ENCODE data around the gene KCNMA1.

The KCNMA1 gene

DNA sequence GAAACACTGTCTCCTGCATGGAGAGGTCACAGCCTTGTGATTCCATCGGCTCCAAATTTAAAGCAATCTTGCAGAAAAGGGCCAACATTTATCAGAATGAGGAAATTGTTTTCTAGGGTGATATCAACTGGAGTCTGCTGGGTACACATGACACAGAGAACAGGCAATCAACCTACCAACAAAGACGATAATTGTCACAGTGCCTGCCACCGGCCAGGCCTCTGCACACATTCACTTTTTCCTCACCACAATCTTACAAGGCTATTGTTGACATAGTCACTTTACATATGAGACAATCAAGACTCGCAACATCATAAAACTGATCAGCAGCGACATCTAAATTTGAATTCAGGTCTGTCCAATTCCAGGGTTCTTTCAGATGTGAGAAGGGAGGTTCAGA, 189.4 kb downstream of the KCNMA1 start:
- Histone ChIP-seq H3K4me3 (IDR thresholded peaks at IDR 0.05; ENCODE audit: insufficient read depth, low read depth, low read length) (no peak overlapping the region), H3K4me2 (no peak overlapping the region), H3K27me3 (ENCODE audit: insufficient read depth, low read depth) (no peaks in the 10 kb centered on the region), H3K9ac (no peak overlapping the region), H2AFZ (ENCODE audit: low read depth) (no peak overlapping the region), H3K36me3 (ENCODE audit: insufficient read depth) (no peaks in the 10 kb centered on the region), H3K4me1 (ENCODE audit: low read depth, poor library complexity, severe bottlenecking) (no peaks in the 10 kb centered on the region), H4K20me1 (ENCODE audit: insufficient read depth) (no peaks in the 10 kb centered on the region), H3K79me2 (ENCODE audit: insufficient read depth, low read depth) (no peaks in the 10 kb centered on the region), H3K27ac (no peak overlapping the region)
- TF ChIP-seq, protein P1, sequence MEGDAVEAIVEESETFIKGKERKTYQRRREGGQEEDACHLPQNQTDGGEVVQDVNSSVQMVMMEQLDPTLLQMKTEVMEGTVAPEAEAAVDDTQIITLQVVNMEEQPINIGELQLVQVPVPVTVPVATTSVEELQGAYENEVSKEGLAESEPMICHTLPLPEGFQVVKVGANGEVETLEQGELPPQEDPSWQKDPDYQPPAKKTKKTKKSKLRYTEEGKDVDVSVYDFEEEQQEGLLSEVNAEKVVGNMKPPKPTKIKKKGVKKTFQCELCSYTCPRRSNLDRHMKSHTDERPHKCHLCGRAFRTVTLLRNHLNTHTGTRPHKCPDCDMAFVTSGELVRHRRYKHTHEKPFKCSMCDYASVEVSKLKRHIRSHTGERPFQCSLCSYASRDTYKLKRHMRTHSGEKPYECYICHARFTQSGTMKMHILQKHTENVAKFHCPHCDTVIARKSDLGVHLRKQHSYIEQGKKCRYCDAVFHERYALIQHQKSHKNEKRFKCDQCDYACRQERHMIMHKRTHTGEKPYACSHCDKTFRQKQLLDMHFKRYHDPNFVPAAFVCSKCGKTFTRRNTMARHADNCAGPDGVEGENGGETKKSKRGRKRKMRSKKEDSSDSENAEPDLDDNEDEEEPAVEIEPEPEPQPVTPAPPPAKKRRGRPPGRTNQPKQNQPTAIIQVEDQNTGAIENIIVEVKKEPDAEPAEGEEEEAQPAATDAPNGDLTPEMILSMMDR (conservative IDR thresholded peaks at IDR 0.05; ENCODE audit: low read depth, low read length), result no peak

DNA sequence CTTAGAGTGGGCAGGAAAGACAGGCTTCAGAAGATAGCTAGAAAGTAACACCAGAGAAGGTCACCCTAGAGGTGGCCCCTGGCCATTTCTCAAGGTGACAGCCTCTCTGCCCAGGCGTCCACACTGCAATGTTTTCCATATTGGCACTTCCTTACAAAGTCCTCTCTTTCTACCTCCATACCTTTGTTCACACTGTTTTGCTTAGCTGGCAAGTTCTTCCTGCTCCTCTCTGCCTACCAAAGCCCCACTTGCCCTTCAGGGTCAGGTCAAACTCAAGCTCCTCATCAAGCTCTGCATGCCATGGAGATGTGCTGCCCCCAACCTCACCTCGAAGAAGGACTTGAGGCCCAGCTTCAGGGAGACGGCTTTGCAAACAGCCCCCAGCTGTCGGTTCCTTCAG, 190.9 kb downstream of the KCNMA1 start:
- Histone ChIP-seq H2AFZ (ENCODE audit: low read depth) (no peak overlapping the region), H3K79me2 (ENCODE audit: insufficient read depth, low read depth) (no peaks in the 10 kb centered on the region), H3K9ac (no peak overlapping the region), H4K20me1 (ENCODE audit: insufficient read depth) (no peaks in the 10 kb centered on the region), H3K4me3 (IDR thresholded peaks at IDR 0.05; ENCODE audit: insufficient read depth, low read depth, low read length) (no peak overlapping the region), H3K27ac (no peak overlapping the region), H3K36me3 (ENCODE audit: insufficient read depth) (no peaks in the 10 kb centered on the region), H3K27me3 (ENCODE audit: insufficient read depth, low read depth) (no peaks in the 10 kb centered on the region), H3K4me2 (no peak overlapping the region), H3K4me1 (ENCODE audit: low read depth, poor library complexity, severe bottlenecking) (no peaks in the 10 kb centered on the region)
- TF ChIP-seq, protein P1 (conservative IDR thresholded peaks at IDR 0.05; ENCODE audit: low read depth, low read length), result no peak

DNA sequence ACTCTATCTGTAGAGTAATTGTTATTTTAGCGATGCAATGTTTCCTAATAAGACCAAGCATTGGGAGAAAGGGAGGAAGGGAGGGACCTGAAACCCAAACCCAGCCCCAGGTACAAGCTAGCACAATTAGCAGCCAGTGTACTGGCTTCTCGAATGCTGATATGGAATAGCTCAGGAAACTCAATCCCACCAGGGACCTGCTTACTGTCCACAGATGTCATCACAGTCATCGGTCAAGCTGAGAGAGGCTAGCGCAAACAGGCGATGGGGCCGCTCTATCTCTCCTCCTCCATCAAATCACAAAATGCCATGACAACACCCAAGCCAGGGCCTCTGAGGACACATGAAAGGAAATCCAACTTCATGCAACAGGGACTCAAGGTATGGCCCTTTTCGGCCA, 192.1 kb downstream of the KCNMA1 start:
- H4K20me1 ChIP-seq (ENCODE audit: insufficient read depth), result no peaks in the 10 kb centered on the region

DNA sequence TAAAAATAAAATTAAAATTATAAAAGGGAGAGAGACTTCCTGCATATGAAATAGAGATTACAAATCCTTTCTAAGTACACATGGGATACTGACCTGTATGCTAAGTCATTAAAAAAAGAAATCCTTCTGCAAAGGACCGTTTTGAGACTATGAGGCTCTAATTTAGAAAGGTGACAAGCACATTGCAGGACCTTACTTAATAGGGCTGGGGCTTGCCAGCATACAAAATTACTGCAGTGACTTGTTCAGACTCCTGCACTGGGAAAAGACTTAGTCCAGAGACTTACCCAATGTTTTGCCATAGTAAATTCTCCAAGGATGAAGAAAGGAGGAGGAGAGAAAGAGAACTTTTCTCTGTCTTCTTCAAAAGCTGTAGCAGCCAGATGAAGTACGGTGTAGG, 193.6 kb downstream of the KCNMA1 start:
- H3K79me2 ChIP-seq (ENCODE audit: insufficient read depth, low read depth), result no peaks in the 10 kb centered on the region
- H3K27ac ChIP-seq, result no peak overlapping the region
- no peaks in the 10 kb centered on the region for H3K4me1 ChIP-seq (ENCODE audit: low read depth, poor library complexity, severe bottlenecking)
- no peak overlapping the region for H2AFZ ChIP-seq (ENCODE audit: low read depth)
- no peaks in the 10 kb centered on the region for H3K27me3 ChIP-seq (ENCODE audit: insufficient read depth, low read depth)
- no peak overlapping the region for H3K9ac ChIP-seq
- H3K4me2 ChIP-seq, result no peak overlapping the region
- no peaks in the 10 kb centered on the region for H4K20me1 ChIP-seq (ENCODE audit: insufficient read depth)
- H3K36me3 ChIP-seq (ENCODE audit: insufficient read depth), result no peaks in the 10 kb centered on the region
- H3K4me3 ChIP-seq (IDR thresholded peaks at IDR 0.05; ENCODE audit: insufficient read depth, low read depth, low read length), result no peak overlapping the region
- TF ChIP-seq, protein P1 (conservative IDR thresholded peaks at IDR 0.05; ENCODE audit: low read depth, low read length), result no peak

More for the DNA sequence above, 192.1 kb downstream of the KCNMA1 start:
- Histone ChIP-seq H3K4me3 (IDR thresholded peaks at IDR 0.05; ENCODE audit: insufficient read depth, low read depth, low read length) (no peak overlapping the region), H3K27me3 (ENCODE audit: insufficient read depth, low read depth) (no peaks in the 10 kb centered on the region), H3K79me2 (ENCODE audit: insufficient read depth, low read depth) (no peaks in the 10 kb centered on the region), H3K27ac (no peak overlapping the region), H3K36me3 (ENCODE audit: insufficient read depth) (no peaks in the 10 kb centered on the region), H2AFZ (ENCODE audit: low read depth) (no peak overlapping the region), H3K4me1 (ENCODE audit: low read depth, poor library complexity, severe bottlenecking) (no peaks in the 10 kb centered on the region), H3K9ac (no peak overlapping the region), H3K4me2 (no peak overlapping the region)
- TF ChIP-seq, protein P1 (conservative IDR thresholded peaks at IDR 0.05; ENCODE audit: low read depth, low read length), result no peak

Measured in KMS-11 (cell line).